ENCODE results near the gene RMRP. TPM values are rescaled to one million over a fixed set of nuclear protein-coding genes. Genes with fewer than 3 reads are reported as not detected.

Gene RMRP
- total and polyA plus RNA-seq, 10 of the 15 experiments (the other 5 are each of a cell fraction or from before 2014, with no cell fraction given), result 12.0 to 42,450 (median 6,418) TPM; not detected in 4

- no peak for DNase-seq (ENCODE audit: low read depth, low spot score)
- no peaks in the 10 kb centered on the region for H3K9me3 ChIP-seq (replicated peaks; ENCODE audit: control insufficient read depth, insufficient read depth, low read length)
- FAIRE-seq, result no peak
- in situ Hi-C loops (cut with MboI), result no loop called here
- peaks cover 6 to 9% of the 10 kb centered on the region in 2 experiments; a peak in 3 of 4 replicates for H3K36me3 ChIP-seq (ENCODE audit: control insufficient read depth in 2 of 2, insufficient read depth in 2 of 2, low read length in 1 of 2)
- H3K79me2 ChIP-seq (ENCODE audit: control insufficient read depth, insufficient read depth, low read length), result peaks cover 43% of the 10 kb centered on the region
- SMC1A ChIA-PET (ENCODE audit: uncharacterized antibody, unreplicated experiment), result interaction anchor here (0.6 to 12.5 kb wide), 15 partner anchors 8 to 220 kb away, joined by 3 to 145 read pairs (median 3); partner anchors contain the start of genes CREB3, SIT1 and TLN1
- 0 out of 2 replicates have a peak overlapping the region, but pooled peaks have one; percentile 18 for H3K4me3 ChIP-seq
- H3K4me2 ChIP-seq (ENCODE audit: control insufficient read depth, insufficient read depth), result peak overlapping the region; percentile 55
- H2AFZ ChIP-seq (ENCODE audit: control insufficient read depth, low read depth, low read length), result no peak overlapping the region
- peak overlapping the region; percentile 45 for H3K27ac ChIP-seq (ENCODE audit: control insufficient read depth, insufficient read depth)
- 53% methylated on average over 3 of the region's 3 CpGs for WGBS (ENCODE audit: insufficient coverage, insufficient replicate concordance, low lambda C conversion rate, missing lambda C conversion rate)
- POLR2A ChIA-PET, result interaction anchor here (0.7 to 10.9 kb wide), 12 partner anchors 11 to 150 kb away, joined by 3 to 163 read pairs (median 4); partner anchors contain the start of genes CA9, CREB3, SIT1 and SPAG8
- TF ChIP-seq POLR2A (IDR thresholded peaks at IDR 0.05; ENCODE audit: low read depth, low read length), result peak; percentile 1; the same call in 1 of the 2 replicates
- no peak for TF ChIP-seq SMAD1 (IDR thresholded peaks at IDR 0.05; ENCODE audit: low read depth, partially characterized antibody)
- TF ChIP-seq ATF3 (IDR thresholded peaks at IDR 0.05; ENCODE audit: borderline replicate concordance, extremely low read depth, low read depth, low read length), result no peak
- no peak for TF ChIP-seq ZSCAN29 (IDR thresholded peaks at IDR 0.05)
- no peak for TF ChIP-seq PAX5 (IDR thresholded peaks at IDR 0.05; ENCODE audit: borderline replicate concordance, low read depth, low read length)
- intact Hi-C loops (cut with micrococcal nuclease; ENCODE audit: unreplicated experiment), result no loop called here
- no TSS peak for BruUV-seq (replicated peaks)
- H4K20me1 ChIP-seq (ENCODE audit: control insufficient read depth, insufficient read depth), result no peaks in the 10 kb centered on the region
- no peak for ATAC-seq
- H3K4me1 ChIP-seq (ENCODE audit: control insufficient read depth, insufficient read depth, low read length), result peaks cover 43% of the 10 kb centered on the region
- RAD21 ChIA-PET (ENCODE audit: unreplicated experiment), result interaction anchor here (0.5 to 9.7 kb wide), 10 partner anchors 14 to 165 kb away, joined by 3 to 95 read pairs (median 7); partner anchors contain the start of genes CREB3, GBA2, RGP1 and SIT1
- CTCF ChIA-PET, result interaction anchor here (0.6 to 13.5 kb wide), 23 partner anchors 9 to 164 kb away, joined by 3 to 227 read pairs (median 7); partner anchors contain the start of genes CA9, CREB3, HINT2 and SIT1
- no peaks in the 10 kb centered on the region for H3K27me3 ChIP-seq (replicated peaks in 1 of 2; ENCODE audit: control insufficient read depth in 2 of 2, insufficient read depth in 2 of 2, low read length in 1 of 2)
- peak overlapping the region; percentile 9; the same call in 1 of the 2 replicates for H3K9ac ChIP-seq (ENCODE audit: control insufficient read depth, insufficient read depth, low read length)
Observed at GRCh38 chr9:35661756-35662350, 4.0 kb upstream of the RMRP start.
